Measurements from ENCODE around the gene OTUB2.
"Not testable (repeated sequence)": the region's sequence is repeated elsewhere in the genome, so short reads cannot be mapped to it uniquely, and the experiment has no call there.

OTUB2 gene

DNA sequence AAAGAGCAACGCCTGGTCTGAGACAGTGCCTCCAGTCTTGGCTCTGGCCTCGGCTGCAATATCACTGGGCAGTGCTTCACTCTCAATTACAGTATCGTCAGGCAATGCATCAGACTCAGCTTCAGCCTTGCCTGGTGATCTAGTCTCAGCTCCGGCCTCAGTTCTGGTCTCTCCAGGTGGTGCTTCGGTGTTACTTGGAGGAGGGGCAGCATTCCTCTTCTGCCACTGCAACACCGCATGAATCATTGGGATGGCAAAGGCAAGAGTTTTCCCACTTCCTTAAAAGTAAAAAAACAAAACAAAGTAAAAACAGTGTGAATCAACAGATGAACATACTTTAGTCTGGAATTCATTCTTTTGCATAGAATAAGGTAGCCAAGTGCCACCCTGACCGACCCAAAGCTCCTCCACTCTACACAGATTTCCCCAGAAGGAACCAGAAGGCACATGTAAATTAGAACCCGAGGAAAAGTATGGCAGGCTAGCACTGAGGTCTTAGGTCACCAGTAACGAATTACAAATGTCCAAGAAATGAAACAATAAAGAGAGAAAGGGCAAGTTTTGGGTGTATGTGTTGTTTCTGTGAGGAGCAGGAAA is 36.3 kb downstream of the OTUB2 start:
- no peak for DNase-seq

DNA sequence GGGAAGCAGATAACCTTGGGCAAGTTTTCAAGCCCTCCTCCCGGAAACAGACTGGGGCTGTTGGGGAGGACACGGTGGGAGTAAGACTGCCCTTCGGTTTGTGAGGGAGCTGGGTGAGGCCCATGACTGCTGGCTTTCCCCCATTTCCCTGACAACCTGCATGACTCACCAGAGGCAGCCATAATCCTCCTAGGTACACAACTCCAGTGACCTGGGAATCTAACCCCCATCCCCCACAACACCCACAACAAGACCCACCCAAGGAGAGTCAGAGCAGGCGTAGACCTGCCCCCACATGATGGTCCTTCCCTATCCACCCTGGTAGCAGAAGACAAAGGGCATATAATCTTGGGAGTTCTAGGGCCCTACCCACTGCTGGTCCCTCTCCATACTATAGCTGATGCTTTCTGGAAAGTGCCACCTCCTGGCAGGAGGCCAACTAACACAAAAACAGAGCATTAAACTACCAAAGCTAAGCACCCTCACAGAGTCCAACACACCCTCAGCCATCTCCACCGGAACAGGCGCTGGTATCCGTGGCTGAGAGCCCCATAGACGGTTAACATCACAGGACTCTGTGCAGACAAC is 40.0 kb downstream of the OTUB2 start:
- DNase-seq = no peak

DNA sequence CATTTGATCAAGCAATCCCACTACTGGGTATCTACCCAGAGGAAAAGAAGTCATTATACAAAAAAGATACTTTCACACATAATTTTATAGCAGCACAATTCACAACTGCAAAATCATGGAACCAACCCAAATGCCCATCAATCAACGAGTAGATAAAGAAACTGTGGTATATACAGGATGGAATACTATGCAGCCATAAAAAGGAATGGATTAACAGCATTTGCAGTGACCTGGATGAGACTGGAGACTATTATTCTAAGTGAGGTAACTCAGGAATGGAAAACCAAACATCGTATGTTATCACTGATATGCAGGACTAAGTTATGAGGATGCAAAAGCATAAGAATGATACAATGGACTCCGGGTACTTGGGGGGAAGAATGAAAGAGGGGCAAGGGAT is 45.9 kb downstream of the OTUB2 start:
- not testable (repeated sequence) for DNase-seq

DNA sequence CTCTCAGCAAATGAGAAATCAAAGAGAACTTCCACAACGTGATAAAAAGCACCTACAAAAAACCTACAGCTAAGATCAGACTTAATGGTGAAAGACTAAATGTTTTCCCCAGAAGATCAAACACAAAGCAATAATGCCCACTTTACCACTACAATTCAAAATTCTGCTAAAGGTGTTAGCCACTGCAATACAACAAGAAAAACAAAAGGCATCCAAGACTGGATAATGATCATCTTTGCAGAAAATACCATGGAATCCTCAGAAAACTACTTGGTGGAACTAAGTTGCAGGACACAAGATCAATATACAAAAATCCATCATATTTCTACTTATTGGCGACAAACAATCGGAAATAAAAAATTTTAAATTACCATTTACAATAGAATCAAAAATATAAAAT is 48.4 kb downstream of the OTUB2 start:
- no peak for DNase-seq

DNA sequence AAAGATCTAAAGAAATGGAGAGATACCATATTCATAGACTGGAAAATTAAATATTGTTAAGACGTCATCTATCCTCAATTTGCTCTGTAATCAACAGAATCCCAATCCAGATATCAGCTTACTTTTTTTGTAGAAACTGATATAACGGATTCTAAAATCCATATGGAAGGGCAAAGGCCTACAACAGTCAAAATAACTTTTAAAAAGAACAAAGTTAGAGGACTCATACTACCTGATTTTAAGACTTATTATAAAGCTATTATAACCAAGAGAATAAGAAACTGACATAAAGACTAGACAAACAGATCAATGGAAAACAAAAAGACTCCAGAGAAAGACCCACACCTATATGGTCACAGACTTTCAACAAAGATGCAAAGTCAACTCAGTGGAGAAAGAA is 48.9 kb downstream of the OTUB2 start:
- no peak for DNase-seq

DNA sequence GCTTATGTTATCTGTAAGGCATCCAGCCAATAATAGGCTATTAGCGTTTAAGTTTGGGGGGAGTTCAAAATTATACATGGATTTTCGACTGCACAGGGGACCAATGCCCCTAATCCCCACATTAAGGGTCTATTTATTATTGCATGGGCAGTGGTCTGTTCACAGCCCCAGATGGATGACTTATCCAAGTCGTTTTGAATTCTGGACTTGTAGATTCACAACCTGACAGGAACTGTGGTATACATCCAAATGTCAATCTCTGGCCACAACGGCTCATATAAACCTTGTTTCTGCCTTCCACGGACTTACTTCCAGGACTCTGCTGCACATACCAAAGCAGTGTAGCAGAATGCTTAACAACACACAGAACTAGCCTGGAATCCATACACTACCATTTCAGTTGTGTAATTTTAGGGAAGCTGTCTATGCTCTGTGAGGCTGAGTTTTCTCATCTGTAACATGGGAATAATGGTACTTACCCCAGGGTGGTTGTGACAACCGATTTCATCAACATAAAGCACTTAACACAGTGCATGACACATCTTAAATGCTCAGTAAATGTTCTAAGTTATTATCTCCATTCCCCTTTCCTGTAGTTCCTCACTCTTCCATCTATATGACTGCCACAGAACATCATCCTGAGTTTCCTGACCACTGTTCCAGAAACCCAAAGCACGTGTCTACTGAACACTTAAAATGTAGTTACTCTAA is 51.1 kb downstream of the OTUB2 start:
- no peak for DNase-seq

DNA sequence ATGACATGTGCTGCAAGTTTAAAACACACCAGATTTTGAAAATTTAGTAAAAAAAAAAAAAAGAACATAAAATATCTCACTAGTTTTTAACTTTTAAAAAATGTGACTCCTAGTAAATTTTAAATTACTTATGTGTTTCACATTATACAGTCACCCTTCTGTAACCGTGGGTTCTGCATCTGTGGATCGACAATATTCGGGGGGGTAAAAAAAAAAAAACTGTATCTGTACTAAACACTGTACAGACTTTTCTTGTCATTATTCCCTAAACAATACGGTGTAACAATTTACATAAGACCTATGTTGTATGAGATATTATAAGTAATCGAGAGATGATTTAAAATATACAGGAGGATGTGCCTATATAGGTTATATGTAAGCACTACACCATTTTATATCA is 51.7 kb downstream of the OTUB2 start:
- no peak for DNase-seq

DNA sequence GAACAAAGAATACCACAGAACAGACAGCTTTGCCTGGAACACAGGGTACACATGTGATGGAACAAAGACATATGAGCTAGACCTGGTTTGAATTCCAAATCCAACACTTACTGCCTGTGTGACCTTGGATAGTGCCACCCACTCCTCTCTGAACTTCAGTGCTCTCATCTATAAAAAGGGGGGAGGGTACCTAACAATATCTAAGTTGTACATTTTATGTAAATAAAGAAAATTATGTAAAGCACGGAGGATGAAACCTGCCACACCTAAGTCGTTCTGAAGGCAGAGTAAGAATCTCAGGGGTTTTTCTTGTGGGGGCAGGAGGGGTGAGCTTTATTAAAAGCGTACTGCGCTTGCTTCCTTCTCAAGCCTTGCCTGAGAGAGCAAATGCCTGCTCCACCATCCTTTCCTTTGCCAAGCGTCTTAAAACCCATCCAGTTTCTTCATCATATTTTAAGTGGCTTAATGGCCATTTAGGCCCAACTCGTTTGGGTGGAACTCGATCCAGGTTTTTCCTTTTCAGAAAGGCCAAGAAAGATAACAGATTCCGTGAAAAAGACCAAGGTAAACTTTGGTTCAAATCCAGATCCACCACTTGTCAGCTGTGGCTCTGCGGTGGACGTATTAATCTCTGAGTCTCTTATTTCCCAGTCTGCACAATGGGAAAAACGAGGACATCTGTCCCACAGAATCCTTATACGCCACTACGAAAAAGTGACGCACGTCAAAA is 53.9 kb downstream of the OTUB2 start:
- DNase-seq = peak in 1 of 2 experiments; percentile 16

DNA sequence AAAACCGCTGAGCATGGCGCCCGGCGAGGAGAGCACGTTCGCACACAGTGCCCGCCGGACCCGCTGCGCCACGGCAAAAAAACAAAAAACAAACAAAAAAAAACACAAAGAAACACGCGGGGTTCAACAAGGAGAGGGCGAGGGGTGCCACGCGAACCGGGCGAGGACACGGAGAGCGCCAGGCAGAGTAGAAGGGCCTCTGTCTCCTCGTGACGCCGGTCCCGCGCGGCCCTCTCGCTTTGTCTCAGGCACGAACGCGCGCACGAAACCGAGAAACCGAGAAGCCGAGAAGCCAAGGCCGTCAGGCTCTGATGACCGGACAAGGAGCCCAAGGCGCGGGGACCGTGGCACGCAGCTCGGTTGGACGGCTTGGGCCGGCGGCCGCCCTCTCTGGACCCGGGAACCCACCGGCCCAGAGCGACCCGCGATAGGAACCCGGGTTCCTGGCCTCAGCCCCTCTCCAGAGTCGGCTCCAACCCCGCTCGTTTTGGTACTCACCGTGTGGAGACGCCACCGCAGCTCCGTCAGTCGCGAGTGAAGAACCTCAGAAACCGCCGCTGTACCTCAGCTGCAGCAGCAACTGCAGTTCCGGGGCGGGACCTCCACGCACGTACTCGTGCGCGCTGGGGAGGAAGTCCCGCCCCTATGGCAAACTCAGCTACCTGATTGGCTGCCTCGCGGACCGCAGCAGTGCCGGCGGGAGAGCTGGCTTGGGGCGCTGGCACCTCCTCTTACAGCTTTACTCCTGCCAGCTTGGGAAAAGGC is 54.7 kb downstream of the OTUB2 start, which contains the start of the genes DDX24 and IFI27L1:
TSS of gene DDX24 (minus strand) at position 582 of the 765 bp plus-strand sequence. CDS start 1,460 bp downstream, outside the sequence.
TSS of gene IFI27L1 (plus strand) at position 690 of the 765 bp plus-strand sequence. CDS start 15,628 bp downstream, outside the sequence.
- DNase-seq = peak; percentile 92 to 94

DNA sequence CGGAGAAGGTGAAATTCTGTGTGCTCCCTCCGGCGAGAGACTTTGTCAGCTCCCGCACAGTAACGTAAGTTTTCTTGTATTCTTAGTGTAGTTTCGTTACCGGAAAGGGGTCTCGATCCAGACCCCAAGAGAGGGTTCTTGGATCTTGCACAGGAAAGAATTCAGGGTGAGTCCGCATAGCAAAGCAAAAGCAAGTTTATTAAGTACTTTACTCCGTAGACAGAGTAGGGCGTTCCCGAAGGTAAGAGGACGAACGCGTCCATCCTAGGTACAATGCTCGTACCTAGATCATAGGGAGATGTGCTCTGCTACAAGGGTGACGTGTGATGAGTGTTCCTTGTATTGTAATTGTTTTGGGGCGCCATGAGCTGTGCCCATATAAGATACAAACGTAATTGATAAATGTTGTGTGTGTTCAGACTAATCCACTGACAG is 55.3 kb downstream of the OTUB2 start:
- DNase-seq = peak in 1 of 2 experiments; percentile 58

DNA sequence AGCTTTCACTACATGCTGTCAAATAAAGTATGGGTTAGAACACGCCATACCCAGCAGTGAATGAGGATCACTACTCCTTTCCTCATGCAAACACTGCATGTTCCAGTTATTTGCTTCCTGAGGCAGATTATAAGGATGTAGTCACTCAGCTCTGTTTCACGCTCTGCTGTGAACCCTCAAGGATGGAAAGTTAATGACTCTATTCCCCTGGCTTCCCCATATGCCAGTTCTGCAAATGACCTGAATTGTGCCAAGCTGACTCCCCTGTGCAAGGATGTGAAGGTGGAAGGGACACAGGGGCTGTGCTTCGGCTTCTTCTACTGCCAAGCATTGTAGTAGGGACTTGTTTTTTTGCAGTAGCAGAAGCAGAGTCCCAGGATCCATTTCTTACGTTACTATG is 61.8 kb downstream of the OTUB2 start:
- DNase-seq = no peak

DNA sequence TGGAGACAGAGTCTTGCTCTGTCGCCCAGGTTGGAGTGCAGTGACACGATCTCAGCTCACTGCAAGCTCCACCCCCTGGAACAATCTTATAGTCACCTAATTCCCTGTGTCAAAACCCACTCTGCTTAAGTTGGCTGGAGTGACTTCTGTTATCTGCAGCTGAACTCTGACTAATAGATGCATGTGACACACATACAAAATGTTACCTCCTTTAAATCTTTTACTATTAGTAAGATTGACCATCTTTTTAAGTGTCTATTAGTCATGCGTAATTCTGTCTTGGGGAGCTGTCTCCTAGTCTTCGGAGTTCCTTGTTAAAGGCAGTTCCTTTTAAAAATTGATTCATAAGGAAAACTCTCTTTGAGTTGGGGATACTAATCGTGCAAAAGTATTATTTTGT is 62.4 kb downstream of the OTUB2 start:
- no peak for DNase-seq

DNA sequence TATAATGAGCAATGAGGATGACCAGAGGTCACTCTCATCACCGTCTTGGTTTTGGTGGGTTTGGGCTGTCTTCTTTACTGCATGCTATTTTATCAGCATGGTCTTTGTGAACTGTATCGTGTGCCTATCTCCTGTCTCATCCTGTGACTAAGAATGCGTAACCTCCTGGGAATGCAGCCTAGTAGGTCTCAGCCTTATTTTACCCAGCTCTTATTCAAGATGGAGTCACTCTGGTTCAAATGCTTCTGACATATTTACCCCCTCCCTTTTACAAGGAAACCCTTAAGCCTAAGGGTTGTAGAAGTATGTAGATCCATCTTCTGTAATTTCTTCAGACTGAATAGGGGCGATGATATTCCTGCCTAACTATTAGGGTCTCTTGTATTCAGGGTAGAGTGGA is 63.3 kb downstream of the OTUB2 start:
- DNase-seq = no peak

DNA sequence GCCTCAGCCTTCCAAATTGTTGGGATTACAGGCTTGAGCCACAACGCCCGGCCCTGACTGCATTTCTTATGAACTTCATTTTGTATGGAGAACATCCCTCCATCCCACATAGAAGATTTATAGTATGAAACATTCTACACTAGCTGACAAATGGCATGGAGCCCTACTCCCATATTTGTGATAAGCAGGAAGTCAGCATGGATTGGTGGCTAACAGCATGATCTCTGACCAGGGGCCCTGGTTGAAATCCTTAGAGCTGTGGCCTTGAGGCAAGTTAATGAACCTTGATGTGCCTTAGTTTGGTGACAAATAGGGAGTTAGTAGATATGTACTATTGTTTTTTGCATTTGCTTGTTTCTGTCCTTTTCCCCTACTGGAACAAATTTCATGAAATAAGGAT is 67.3 kb downstream of the OTUB2 start:
- DNase-seq = no peak

DNA sequence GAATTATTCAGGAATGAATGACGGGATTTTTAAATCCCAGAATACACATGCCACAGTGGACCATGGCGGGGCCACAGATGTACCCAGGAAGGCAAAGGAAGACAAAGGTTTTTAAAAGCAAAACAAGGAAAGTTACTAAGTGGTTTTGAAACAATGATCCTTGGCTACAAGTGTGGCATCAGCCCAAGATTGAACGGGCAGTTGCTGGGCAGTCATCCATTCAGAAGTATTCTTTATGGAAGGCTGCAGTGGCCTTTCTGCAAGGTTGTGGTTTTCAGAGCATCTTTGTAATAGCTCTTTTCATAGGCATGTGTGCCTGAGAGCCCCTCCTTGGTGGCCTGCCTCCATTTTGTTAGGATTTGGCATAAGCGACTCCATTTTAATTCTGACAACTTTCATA is 71.0 kb downstream of the OTUB2 start:
- no peak for DNase-seq

Measured in Kasumi-1 (cell line).